Hematopoietic multipotent progenitor cell treated with erythropoietin and hydrocortisone succinate and interleukin-3 and kit ligand, for 17 days (in vitro differentiated cells): ENCODE results near the gene CA6.
"Not testable (repeated sequence)": the region's sequence is repeated elsewhere in the genome, so short reads cannot be mapped to it uniquely, and the experiment has no call there.

Experiments used
- DNase-seq: peaks from one replicate; pipeline ENCODE4 v3.0.0-alpha.2; 2015; ENCODE audit warnings: low spot score

The CA6 gene

DNA sequence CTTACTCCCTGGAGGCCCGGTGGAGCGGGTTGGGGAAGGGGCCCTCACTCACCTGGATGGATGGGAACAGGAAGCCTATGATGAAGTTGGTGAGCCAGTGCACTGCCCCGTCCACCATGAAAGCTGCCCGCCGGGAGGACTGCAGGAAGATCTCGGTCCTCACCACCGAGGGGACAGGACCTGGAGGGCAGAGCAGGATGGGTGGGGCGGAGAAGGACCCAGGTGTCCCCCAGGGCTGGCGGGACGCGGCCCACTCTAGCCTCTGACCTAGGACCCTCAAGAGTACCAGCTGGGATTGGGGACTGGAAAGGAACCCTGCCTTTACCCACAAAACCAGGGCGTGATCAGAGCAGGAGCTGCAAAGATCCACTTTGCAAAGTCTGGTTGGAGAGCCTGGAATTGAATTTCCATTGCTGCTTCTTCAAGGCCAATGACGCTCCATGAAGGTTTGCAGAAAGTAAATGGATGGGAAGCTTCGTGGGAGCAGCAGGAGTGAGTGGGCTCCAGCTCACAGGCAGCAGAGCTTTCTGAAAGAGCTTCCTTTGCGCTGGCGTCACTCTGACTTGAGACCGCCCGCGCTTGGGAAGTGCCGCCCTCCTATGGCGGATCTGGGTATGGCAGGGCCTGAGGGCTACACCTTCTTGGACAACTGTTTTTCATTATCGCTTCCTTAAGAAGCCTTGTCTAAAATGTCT is 59.2 kb downstream of the CA6 start:
- DNase-seq, result peak; percentile 33

DNA sequence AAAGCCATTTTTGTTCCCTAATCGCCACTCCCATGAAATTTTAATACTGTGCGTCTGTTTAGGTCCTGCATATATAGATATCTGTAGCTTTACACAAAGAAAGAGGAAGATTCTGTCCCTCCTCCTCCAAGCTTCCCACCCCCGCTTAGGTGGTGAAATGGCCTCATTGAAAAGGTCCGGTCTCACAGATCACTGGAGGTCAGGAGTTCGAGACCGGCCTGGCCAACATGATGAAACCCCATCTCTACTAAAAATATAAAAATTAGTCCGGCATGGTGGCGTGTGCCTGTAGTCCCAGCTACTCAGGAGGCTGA is 59.7 kb downstream of the CA6 start:
- no peak for DNase-seq

DNA sequence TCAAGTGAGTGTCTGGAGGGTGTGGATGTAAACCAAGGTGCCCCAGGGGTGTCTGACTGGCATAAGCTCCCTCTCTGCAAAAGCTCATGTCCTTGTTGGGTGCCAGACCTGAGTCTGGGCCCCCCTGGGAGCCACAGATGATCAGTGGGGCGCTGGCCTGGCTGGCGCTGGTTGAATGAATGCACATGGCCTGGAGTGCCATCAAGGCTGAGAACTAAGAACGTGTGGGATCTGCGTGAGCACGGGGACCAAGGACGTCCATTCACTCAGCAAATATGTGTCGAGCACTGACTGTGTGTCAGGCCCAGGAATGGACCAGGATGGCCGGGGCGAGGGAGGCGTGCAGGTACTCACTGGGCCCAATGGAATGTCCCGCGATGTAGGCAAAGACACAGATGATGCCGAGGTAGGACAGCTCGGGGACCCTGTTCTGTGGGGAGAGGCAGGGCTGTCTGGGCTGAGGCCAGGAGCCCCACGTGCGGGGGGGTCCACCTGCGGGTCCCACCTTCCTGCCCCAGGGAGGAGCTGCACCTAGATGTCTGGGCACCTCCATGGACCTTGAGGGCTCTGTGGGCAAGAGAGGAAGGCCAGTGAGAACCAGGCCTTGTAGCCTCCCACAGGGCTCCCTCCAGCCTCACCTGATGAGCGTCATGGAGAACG is 61.4 kb downstream of the CA6 start:
- DNase-seq, result no peak

DNA sequence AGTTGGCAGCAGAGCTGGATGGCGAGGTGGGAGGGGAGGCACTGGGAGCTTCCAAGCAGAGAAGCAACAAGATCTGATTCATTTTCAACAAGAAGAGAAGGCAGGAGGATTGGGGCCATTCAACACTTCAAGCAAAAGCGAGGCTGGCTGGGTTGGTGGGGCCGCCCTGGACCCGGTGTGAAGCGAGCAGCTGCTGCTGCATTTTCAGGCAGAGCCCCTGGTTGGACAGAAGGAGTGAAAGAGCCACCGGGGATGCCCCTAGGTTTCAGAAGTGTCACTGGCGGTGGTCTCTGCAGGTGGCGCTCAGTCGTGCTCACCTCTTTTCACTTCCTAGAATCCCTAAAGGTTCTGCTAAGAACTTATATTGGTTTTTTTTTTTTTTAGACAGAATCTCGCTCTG is 62.6 kb downstream of the CA6 start:
- no peak for DNase-seq

DNA sequence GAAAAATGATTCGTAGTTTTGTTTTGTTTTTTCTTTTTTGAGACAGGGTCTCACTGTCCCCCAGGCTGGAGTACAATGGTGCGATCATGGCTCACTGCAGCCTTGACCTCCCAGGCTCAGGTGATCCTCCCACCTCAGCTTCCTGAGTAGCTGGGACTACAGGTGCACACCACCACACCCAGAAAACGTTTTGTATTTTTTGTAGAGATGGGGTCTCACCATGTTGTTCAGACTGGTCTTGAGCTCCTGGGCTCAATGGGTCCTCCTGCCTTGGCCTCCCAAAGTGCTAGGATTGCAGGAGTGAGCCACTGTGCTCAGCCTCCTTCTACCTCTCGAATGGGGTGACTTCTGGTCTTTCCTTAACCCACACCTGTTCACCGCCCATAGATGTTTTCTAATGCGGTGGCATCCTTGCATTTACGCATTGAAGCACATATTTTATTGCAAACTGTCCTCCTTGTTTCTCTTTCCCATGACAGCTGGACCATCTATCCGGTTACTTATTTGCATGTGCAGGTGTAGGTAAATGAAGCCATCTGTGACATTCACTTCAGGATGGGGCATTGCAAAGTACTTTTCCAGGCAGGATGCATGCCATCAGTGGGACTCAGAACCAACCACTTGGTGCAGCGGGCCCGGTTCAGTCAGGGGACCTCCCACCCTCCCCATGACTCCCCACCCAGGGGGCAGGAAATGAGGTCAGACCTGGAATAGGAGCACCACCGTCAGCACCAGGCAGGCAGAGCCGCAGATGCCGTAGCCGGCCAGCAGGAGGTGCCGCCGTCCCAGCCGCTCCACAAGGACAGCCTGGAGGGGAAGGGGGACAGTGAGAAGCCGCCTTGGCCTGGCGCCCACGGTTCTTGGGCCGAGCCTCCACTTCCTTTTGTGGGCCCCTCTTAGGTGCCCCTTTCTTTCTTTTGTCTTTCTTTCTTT is 64.0 kb downstream of the CA6 start:
- DNase-seq, result no peak

DNA sequence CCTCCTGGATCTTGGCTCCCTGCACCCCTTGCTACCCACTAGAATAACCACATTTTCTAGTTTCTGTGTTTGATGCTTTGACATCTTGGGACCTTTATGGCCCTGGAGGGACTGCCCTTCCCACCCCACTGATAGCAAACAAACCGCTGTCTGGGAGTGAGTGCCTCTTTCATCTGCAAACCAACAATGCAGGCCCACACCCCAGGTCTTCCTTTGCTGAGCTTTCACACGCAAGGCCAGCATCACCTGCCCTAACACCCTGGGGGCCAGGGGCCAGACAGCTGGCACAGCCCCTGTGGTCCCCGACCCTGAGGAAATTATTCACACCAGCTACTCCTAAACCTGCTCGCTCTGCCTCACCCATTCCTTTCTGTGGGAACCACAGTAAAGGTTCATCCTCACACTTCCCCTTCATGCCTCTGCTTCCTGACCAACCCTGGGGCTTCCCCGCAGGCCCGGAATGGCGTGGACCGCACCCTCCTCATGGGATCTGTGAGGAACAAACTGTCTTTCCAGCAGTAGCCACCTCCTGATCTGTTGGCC is 65.2 kb downstream of the CA6 start:
- no peak for DNase-seq

DNA sequence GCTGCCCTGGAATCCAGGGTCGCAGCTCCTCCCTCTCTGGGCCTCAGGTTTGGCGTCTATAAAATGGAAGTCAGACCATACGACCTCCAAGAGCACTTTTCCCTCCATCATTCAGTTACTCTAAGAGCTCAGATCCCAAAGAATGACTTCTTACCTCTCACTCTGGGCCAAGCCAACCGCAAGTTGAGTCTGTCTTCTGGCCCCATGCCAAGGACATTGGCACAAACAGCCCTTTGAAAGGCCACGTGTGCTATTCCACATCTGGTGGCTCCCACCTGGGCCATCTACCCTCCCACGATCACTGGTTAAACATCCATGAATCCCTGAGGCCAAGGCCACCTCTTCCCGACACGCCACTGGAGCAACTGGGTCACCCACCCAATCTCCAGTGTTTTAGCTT is 68.2 kb downstream of the CA6 start:
- DNase-seq, result no peak

DNA sequence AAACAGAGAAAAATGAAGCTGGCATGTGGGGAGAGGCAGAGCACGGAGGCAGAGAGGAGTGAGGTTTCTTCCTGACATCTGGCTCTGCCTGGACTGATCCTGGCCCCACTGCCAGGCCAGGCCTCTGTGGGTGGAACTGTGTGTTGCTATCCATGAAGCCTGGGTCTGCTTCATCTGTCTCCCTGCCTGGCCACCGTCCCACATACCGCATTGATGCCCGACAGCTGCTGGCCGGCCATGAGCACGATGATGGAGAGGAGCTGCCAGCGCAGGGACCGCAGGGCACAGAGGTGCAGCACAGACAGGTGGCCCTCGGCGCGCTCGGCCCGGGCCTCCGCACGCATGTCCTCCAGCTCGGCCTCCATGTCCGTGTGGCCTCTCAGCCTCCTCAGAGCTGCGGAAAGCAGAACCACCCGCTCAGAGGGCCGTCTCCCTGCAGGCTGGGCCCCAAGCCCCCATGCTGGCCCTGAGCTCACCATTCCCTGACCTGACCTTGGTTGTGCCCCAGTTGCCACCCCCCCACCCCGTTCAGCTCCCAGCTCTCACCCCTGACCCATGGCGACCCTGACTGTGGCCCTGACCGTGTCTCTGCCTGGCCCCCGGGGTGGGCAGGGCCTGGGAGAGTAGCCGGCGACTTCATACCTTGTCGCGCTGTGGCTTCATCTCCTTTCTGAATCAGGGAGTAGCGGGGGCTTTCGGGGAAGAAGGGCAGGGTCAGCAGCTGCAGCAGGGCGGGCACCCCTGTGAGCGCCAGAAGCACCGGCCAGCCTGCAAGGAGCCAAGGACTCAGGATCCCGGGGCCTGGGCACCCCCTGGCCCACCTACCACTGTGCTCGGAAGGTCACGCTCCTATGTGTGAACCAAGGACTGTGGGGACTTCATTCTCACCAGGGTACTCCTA is 69.1 kb downstream of the CA6 start:
- no peak for DNase-seq

DNA sequence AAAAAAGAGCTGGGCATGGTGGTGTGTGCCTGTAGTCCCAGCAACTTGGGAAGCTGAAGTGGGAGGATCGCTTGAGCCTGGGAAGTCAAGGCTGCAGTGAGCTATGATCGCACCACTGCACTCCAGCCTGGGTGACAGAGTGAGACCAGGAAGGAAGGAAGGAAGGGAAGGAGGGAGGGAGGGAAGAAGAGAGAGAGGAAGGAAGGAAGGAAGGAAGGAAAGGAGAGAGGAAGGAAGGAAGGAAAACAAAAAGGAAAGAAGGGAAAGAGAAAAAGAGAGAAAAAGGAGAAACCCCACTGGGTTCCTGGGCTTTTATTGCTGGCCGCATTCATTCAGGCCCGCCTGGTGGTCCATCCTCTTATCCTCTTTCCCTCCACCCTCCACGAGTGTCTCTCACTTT is 70.8 kb downstream of the CA6 start:
- DNase-seq, result no peak

DNA sequence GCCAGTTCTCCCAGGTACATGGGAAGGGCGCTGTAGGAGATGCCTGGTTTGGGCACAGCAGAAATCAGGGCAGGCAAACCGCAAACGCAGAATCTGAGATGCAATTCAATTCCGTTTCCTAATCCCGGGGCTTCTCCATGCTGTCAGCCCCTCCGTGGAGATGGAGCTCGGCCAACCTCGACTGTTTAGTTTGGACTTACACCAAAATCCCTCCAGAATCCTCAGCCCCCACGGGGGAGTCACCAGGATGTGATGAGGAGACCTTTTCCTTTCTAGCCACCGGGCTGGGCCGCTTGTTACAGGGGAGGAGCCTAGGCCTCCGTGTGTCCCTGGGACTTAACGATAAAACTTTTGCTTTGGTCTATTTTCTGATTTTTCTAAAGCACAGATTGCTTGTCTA is 72.7 kb downstream of the CA6 start:
- no peak for DNase-seq

DNA sequence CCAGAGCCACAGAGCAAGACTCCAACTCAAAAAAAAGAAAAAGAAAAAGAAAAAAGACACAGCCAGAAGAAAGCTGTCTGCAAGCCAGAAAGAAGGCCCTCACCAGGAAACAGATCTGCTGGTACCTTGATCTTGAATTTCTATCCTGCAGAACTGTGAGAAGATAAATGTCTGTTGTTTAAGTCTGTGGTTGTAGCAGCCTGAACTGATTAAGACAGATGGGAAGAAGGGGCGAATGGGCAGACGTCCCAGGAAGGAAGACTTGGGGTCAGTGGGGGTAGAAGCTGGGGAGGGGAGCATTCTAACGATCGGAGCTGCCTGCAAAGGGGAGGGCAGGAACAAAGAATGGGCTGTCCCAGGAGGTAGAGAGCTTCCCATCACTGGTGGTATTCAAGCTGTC is 74.2 kb downstream of the CA6 start:
- DNase-seq, result no peak

DNA sequence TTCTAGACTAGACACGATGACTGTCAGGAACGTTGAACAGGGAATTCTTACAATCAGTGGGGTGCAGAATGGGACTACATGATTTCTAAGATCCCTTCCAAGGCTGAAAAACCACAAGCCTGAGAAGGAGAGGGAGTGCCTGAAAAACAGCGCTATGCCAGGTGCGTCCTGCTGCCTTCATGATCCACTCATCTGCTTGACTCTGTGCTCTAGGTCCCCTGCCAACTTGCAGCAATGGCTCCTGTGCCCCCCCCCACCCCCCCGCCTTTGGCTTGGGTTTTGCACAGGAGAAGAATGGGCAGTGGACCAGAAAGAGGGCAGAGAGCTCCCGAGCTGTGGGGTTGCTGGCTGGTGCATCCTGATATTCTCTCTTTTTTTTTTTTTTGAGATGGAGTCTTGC is 74.6 kb downstream of the CA6 start:
- no peak for DNase-seq

DNA sequence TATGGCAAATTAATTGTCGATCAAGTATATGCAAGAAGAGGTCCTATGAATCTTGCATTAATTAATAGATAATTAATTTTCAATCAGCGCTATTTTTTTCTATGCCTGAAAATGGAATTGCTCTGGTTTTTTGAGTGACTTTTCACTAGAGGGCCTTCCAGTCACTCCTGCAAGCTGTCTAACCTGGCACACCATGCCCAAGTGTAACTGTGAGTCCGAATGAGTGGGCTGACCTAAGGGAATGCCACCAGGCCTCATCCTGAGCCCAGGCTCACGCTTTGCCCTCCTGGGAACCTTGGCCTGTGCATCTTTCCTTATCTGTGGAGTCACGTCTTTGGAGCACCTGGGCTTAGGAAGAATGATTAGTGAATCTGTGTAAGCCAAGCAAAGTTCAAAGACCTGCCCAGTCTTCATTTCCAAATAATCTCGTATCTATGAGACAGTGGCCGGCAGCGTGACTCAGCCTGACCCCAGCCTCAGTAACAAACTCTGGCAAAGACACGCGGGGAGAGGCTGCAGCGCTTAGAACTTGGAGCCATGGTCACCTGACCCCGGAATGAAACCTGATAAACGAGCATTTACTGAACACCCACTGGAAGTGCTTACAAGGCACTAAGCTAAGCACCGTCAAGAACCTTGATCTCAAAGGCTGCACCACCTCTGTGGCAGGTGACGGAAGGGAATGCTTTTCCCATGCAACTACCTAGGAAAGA is 76.5 kb downstream of the CA6 start:
- not testable (repeated sequence) for DNase-seq

DNA sequence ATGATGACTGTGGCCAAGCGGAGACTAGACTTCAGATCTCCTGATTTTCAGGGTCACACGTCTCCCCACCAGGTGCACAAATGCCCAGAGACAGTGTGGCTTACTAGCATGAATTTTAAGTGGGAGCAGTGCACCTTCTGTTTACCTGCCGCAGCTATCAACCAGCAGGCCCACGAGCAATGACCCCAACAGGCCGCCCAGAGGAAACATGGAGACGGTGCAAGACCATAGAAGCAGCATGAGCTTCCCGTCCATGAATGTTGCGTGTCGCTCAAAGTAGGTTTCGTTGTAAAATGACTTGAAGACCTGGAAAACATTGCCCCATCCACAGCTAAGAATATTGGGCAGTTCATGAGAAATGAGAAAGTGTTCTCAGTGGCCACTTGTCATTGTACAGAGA is 77.1 kb downstream of the CA6 start:
- no peak for DNase-seq
